ENCODE measurements around the gene DDR2.

- TF ChIP-seq CEBPB (IDR thresholded peaks at IDR 0.05; ENCODE audit: low read depth, low read length) (no peak), RAD21 (IDR thresholded peaks at IDR 0.05; ENCODE audit: low read length) (no peak), CTCF (conservative IDR thresholded peaks at IDR 0.05; ENCODE audit: low read depth, low read length) (no peak), CHD1 (IDR thresholded peaks at IDR 0.05; ENCODE audit: low read depth, low read length) (no peak), SMC3 (IDR thresholded peaks at IDR 0.05; ENCODE audit: low read depth, low read length) (no peak), POLR2A (IDR thresholded peaks at IDR 0.05; ENCODE audit: low read depth, low read length) (no peak), USF2 (IDR thresholded peaks at IDR 0.05; ENCODE audit: low read depth, low read length) (no peak), MAZ (IDR thresholded peaks at IDR 0.05; ENCODE audit: borderline replicate concordance, low read depth, low read length) (no peak)
Measured at GRCh38 chr1:162835157-162835899, 203.1 kb downstream of the DDR2 start.

Measured in IMR-90 (cell line).